Mucosa of descending colon (tissue), 3 donors: ENCODE data around the gene ANKRD63. TPM values are rescaled to one million over a fixed set of nuclear protein-coding genes. Genes with fewer than 3 reads are reported as not detected.

Experiments
- ATAC-seq: fragments of 200-7000 bp; cut with Tn5 transposase; one replicate; pipeline ENCODE4 v1.9.1; 2020; ENCODE audit warnings: mild to moderate bottlenecking, moderate library complexity
- DNase-seq, 3 donors: peaks; one replicate each; pipeline ENCODE4 v3.0.0-alpha.2; 2020
- H3K36me3 ChIP-seq: fragments of 200-600 bp; one replicate; pipeline ENCODE4 v1.8.0; 2021; ENCODE audit warnings: low read depth, mild to moderate bottlenecking
- H3K4me1 ChIP-seq: fragments of 200-600 bp; one replicate; pipeline ENCODE4 v1.8.0; 2021; ENCODE audit warnings: low read depth, mild to moderate bottlenecking
- H3K4me3 ChIP-seq: fragments of 200-600 bp; one replicate; pipeline ENCODE4 v1.8.0; 2021; ENCODE audit warnings: mild to moderate bottlenecking
- H3K9me3 ChIP-seq: fragments of 200-600 bp; one replicate; pipeline ENCODE4 v1.8.0; 2021; ENCODE audit warnings: mild to moderate bottlenecking
- intact Hi-C, 2 donors: fragments of 100-400 bp; cut with DNase I in 1 of 2; cut with micrococcal nuclease in 1 of 2; formaldehyde crosslinking; loops; one replicate each; pipeline versions ENCODE4 v1.11.0 to v1.11.1; 2022; cut with DNase I, micrococcal nuclease
- total RNA-seq, 3 donors: library from RNA; stranded (reverse); fragmentation: NEBNext Ultra II Directional in 2 of 3; extraction: Animal tissue kit (Norgen Biotek cat#: 25700) in 2 of 3; gene quantifications; one replicate each; pipeline versions ENCODE4 v1.2.1 to v1.2.4, GENCODE V29; 2021 to 2023
- TF ChIP-seq, protein P1 (sequence below): fragments of 200-600 bp; IDR thresholded peaks from one replicate; pipeline ENCODE4 v1.8.0; 2022; ENCODE audit warnings: antibody characterized with exemption, mild to moderate bottlenecking
- donor health status: DM: no; HTN: no; CAD: no; lungs with moderate emphysema.
- donor health status: DM: no; HTN: no; CAD: no.
- donor health status: DM: no; HTN: yes; CAD: no.

ANKRD63 gene
- total RNA-seq, 3 donors from 2014 or later, result 0.25 TPM; not detected in 2

DNA sequence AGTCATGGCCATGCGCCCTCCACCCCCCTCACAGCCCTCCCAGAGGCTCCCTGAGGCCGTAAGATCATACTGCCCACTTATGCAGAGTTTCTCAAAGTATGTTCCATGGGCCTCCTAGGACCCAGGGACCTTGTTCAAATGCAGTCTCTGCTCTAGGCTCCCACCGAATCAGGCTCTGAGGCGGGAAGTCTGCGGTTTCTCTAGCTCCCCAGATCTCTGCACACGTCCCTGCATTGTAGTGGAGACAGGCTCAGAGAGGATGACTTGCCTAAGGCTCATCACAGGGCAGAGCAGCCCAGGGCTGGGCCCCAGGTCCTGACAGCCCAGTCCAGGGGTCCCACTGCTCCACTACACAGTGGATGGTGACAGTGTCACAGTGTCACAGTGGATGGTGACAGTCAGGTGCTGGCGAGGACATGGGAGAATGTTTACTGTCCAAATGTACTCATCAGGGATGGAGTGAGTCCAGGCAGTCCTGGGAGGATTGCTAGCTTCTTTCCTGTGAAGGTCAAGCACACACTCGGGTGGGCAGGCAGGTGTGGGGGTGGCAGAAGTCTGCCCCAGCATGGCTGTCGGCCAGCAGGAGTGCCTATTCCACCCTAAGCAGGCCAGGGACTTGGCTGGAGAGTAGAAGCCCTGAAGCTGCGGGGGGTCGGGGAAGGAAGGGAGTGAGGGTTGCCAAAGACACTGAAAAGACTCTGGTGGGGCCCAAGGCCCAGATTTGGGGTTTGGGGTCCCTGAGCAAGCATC is 12.4 kb downstream of the ANKRD63 start:
- H3K4me3 ChIP-seq, result no peak overlapping the region
- ATAC-seq (no peak), DNase-seq (no peak)
- intact Hi-C loops, result loop anchor here in 1 of 2 donors (5.0 kb wide), 2 partner anchors 48 to 228 kb away; no protein-coding TSS in a partner anchor
- no peaks in the 10 kb centered on the region for H3K36me3 ChIP-seq
- TF ChIP-seq, protein P1, sequence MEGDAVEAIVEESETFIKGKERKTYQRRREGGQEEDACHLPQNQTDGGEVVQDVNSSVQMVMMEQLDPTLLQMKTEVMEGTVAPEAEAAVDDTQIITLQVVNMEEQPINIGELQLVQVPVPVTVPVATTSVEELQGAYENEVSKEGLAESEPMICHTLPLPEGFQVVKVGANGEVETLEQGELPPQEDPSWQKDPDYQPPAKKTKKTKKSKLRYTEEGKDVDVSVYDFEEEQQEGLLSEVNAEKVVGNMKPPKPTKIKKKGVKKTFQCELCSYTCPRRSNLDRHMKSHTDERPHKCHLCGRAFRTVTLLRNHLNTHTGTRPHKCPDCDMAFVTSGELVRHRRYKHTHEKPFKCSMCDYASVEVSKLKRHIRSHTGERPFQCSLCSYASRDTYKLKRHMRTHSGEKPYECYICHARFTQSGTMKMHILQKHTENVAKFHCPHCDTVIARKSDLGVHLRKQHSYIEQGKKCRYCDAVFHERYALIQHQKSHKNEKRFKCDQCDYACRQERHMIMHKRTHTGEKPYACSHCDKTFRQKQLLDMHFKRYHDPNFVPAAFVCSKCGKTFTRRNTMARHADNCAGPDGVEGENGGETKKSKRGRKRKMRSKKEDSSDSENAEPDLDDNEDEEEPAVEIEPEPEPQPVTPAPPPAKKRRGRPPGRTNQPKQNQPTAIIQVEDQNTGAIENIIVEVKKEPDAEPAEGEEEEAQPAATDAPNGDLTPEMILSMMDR, result no peak
- no peaks in the 10 kb centered on the region for H3K9me3 ChIP-seq
- no peaks in the 10 kb centered on the region for H3K4me1 ChIP-seq

DNA sequence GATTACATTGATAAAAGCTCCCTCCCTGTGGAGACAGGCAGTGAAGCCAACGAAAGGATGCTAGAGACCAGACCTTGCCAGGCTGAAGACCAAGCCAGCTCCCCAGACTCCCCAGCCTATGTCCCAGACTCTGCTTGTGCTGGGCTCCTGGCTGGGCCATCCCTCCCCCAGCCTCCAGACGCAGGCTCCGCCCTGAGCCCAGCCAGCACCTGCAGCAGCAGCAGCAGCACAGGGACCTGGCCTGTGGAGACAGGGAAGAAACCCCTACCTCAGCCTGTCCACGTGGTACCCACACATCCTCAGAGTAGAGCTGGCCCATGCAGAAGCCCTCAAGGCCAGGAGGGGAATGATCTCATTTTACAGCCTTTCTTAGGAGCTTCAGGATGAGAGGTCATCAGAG is 13.3 kb downstream of the ANKRD63 start:
- no peak for ATAC-seq

DNA sequence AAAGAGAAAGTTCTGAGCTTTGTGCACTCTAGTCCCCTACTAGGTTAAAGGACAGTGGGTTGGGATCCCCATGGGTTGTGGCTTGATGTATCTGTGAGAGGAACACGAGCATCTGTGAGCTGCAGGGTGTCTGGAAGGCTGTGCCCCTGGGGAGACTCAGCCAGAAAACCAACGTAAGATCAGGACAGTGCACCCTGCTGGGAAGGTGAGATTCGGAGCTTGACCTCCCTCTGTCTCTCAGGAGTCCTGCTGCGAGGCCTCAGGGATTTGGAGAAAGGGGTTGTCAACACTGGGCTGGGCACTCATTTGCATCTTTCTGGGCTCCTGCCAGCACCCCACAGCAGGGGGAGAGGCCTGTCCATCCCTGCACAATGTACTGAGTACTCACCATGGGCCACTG is 15.2 kb downstream of the ANKRD63 start:
- H3K36me3 ChIP-seq, result no peaks in the 10 kb centered on the region
- H3K4me1 ChIP-seq, result peaks cover 10% of the 10 kb centered on the region
- no peaks in the 10 kb centered on the region for H3K9me3 ChIP-seq
- no peak overlapping the region for H3K4me3 ChIP-seq
- ATAC-seq (no peak), DNase-seq (no peak)
- TF ChIP-seq, protein P1, result no peak
- intact Hi-C loops, result no loop called here

More for the DNA sequence above, 13.3 kb downstream of the ANKRD63 start:
- intact Hi-C loops, result loop anchor here in 1 of 2 donors (5.0 kb wide), 2 partner anchors 47 to 227 kb away; no protein-coding TSS in a partner anchor
- no peaks in the 10 kb centered on the region for H3K36me3 ChIP-seq
- H3K9me3 ChIP-seq, result no peaks in the 10 kb centered on the region
- H3K4me3 ChIP-seq, result no peak overlapping the region
- no peaks in the 10 kb centered on the region for H3K4me1 ChIP-seq
- DNase-seq, result no peak
- TF ChIP-seq, protein P1, result no peak

DNA sequence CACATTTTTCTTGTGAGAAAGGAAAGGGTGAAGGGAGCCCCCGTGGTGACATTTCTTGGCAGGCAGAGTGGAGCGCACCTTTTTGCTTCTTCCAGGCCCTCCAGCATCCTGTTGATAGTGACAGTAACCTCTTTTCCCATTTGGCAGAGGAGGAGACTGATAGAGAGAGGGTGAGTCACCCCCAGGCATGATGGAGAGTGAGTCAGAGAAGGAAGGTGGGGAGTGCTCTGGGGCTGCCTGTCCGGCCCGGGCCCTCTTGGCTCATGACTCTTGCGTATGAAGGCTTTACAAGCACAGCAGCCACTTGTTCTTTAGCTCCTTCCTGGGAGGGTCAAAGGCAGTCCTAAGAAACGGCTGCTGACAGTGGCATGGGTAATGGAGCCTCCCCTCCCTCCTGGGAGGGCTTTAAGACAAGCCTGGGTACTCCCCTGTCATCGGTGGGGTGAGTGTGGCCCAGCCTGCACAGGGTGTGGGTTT is 16.0 kb downstream of the ANKRD63 start:
- no peaks in the 10 kb centered on the region for H3K36me3 ChIP-seq
- DNase-seq (no peak), ATAC-seq (peak; percentile 59)
- H3K4me3 ChIP-seq, result no peak overlapping the region
- intact Hi-C loops, result no loop called here
- no peaks in the 10 kb centered on the region for H3K9me3 ChIP-seq
- H3K4me1 ChIP-seq, result peaks cover 10% of the 10 kb centered on the region
- TF ChIP-seq, protein P1, result no peak

DNA sequence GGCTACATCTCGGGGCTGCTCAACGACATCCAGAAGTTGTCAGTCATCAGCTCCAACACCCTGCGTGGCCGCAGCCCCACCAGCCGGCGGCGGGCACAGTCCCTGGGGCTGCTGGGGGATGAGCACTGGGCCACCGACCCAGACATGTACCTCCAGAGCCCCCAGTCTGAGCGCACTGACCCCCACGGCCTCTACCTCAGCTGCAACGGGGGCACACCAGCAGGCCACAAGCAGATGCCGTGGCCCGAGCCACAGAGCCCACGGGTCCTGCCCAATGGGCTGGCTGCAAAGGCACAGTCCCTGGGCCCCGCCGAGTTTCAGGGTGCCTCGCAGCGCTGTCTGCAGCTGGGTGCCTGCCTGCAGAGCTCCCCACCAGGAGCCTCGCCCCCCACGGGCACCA is 17.0 kb downstream of the ANKRD63 start:
- H3K36me3 ChIP-seq, result no peaks in the 10 kb centered on the region
- peaks cover 10% of the 10 kb centered on the region for H3K4me1 ChIP-seq
- H3K9me3 ChIP-seq, result no peaks in the 10 kb centered on the region
- intact Hi-C loops, result no loop called here
- no peak for DNase-seq
- TF ChIP-seq, protein P1, result no peak
- H3K4me3 ChIP-seq, result no peak overlapping the region
- ATAC-seq, result no peak
